Stimulated activated CD8-positive, alpha-beta memory T cell treated with anti-CD3 and anti-CD28 coated beads, Interleukin-7, amount 100 ng/mL, for 48 hours (primary cell): ENCODE measurements around the gene AK5.
A peak's percentile ranks its signal among the peaks of the same experiment; 100 is the strongest.
"Not testable (repeated sequence)": the region's sequence is repeated elsewhere in the genome, so short reads cannot be mapped to it uniquely, and the experiment has no call there.

Source experiments
- DNase-seq, 2 donors: peaks; one replicate each; pipeline ENCODE4 v3.0.0-alpha.2; 2020; ENCODE audit warnings: low read depth in 1 of 2; ENCODE audit errors: extremely low read depth in 1 of 2

The AK5 gene

DNA sequence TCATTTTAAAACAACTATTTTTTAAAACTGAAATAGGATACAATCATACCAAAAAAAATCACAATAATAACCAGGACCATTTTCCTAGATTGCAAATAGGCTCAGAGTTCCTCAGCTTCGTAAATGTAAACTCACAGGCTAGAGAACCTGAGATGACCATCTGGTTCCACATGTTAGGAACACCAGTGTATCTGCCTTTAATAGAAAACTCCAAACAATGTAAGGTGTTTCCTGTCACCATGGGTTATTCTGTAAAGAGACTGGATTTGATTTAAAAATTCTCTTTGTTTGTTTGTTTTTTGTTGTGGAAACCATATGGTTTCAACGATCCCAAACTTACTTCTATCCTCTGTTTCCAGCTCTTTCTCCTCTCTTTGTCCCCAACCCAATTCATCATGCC is 203.1 kb downstream of the AK5 start:
- no peak for DNase-seq

DNA sequence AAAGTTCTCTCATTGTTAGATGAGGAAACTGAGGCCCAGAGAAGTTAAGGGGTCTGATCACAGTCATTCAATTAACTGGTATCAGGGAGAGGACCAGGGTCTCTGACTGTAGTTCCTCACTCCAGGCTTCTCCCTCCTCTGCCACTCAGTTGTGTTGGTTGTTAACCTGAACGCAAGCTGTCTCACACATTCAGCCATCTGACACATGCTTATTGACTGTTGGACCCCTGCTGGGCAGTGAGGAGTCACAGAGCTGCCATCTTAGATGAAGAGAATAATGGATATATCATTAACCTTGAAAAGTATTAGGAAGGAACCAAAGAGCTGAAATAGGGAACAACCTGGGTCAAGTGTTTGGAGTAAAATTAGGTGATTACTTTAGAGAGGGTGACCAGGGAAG is 205.8 kb downstream of the AK5 start:
- DNase-seq: no peak

DNA sequence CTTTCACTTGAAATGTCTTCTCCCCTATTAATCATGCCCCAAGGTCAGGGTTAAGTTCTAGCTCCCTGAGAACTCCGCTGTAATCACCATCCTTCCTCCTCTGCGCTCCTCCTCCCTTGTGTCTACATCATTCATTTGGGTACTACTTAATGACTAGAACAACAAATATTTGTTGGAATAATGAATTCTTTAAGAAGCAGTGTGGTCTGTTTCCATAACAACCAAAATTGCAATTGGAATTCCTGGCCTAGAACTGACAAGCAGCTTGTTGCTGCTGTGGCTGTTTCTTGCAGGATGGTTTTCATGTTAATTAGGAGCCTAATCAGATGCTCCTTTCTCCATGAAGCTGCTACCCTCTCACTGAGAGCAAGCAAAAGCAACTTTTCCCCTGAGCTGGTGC is 208.1 kb downstream of the AK5 start:
- no peak for DNase-seq

DNA sequence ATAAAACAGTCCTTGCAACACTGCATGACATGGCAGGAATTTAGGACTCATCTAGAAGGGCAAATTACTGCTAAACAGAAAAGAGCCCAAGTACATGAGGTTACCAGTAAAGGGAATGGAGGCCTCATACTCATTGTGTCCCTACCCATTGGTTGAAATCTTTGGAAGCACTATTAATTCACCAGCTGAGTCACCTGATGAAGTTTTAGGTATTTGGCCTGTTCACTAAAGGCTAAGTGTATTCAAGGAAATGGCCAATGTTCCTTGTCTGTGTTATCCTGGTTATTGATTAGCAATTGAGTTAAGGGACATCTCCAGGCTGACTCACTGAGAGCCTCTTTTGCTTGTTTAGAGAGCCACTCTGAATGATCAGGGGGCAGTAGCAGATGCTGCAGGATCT is 212.2 kb downstream of the AK5 start:
- no peak for DNase-seq

DNA sequence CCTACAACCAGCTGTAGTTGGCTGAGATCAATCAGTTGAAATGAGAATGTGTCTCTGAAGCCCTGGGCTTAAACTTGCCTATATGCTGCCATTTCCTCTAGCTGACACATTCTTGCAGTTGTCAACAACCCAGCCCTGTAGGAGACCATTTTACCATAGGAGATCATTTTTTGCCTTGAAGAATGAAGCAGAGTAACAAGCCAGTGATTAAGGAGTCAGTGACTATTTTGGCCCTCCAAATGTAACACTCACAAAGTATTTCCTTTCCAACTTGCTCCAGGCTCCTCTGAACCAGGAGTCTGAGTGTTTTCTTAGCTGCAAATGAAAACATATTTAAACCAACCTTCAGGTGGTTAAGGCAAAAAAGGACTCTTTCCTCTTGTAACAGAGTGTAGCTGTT is 217.1 kb downstream of the AK5 start:
- DNase-seq: no peak

DNA sequence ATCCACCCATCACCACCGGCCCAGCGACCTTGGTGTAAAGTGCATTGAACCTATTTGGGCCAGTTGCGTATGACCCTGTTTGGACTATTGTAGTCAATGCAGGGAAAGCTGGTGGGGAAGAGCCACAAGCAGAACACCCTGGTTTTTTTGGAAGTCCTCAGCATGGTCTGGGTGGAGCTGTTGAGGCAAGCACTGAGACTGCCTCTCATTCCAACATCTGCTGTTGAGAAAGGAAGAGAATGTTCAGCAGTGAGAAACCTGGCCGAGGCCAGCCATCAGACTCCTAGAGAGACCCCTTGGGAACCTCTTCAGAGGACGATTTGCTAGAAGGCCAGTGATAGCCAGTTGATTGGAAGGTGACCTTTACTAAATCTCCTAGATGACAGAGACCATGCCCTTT is 217.6 kb downstream of the AK5 start:
- DNase-seq: no peak

DNA sequence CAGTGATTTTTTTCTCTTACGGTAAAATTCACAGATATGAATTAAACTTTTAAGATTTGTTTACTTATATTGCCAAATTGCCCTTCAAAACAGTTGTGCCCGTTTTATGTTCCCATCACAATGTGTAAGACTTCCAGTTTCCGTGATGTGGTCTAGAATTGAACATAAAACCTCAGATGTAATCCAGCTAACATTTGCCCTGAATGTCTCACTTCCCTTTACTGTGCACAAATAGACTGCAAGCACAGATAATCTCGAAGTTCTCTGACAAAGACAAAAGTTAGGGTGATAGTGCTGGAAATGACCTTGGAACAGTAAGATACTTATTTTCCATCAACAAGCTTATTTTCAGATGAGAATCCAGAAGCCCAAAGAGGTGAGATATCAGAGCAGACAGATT is 223.2 kb downstream of the AK5 start:
- no peak for DNase-seq

DNA sequence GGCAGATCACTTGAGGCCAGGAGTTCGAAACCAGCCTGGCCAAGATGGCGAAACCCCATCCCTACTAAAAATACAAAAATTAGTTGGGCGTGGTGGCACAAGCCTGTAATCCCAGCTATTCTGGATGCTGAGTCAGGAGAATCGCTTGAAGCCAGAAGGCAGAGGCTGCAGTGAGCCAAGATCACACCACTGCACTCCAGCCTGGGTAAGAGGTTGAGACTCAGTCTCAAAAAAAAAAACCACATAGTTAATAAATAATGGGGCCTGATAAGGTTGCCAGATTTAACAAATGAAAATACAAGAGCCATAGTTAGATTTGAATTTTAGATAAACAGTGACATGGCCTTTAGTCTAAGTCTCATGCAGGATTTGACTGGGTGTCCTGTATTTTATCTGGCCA is 225.0 kb downstream of the AK5 start:
- no peak for DNase-seq

DNA sequence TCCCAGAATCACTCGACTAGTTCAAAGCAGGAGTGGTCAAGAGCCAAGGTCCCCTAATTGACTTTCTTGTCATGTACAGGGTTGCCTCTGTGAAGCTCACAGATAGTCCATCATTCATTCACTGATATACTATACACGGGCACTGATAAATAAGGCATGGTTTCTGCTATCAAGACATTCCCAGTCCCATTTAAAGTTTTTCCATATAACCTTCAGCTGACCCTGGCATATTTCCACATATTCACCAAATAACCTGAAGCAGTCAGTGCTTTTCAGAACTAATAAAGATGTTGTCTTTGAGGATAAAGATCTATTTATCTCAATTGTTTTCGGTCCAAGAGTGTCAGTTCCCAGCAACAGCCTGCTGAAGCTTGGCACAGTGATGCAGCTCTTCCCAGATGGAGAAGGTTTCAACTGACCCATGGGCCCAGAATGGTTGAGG is 227.3 kb downstream of the AK5 start:
- no peak for DNase-seq

DNA sequence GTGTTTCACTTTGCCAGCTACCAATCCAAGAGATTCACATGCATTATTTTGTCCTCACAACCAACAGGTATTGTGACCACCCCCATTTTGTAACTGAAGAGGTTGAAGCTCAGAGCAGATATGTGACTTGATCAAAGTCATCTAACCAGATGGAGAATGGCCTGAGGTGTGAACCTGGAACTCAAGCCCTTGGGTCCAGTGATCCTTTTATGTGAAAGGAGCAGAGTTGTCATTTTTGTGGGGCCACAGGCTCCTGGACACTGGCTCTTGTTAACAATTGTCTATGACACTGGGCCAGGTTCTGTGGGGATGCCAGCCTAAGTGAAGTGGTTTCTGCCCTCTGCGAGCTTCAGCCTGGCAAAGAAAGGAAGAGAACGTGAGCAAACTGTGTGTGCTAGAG is 228.1 kb downstream of the AK5 start:
- DNase-seq: no peak

DNA sequence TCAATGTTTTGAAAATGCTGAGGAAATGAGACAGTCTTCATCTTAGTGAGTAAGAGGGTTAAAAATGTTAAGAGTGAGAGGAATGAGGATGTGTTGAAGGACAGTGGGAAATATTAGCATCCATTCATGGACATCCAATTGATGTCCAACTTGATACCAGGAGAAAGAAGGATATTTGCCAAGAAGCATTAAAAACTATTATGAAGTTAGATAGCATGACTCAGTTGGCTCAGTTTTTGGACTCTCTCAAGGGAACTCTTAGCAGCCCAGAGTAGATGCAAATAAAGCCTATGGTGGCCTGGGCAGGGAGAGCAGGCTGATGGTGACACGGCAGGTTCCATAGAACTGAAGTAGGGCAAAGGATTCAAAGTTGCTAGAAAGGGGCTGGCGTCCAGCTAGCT is 229.6 kb downstream of the AK5 start:
- DNase-seq: no peak

DNA sequence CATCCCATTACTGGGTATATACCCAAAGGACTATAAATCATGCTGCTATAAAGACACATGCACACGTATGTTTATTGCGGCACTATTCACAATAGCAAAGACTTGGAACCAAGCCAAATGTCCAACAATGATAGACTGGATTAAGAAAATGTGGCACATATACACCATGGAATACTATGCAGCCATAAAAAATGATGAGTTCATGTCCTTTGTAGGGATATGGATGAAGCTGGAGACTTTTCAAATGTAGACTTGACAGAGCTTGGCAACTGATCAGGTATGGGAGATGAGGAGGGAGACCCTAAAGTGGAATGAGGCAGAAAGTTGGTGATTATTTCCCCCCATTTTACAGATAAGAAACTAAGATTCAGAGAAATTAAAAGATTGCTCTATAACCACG is 230.8 kb downstream of the AK5 start:
- not testable (repeated sequence) for DNase-seq

DNA sequence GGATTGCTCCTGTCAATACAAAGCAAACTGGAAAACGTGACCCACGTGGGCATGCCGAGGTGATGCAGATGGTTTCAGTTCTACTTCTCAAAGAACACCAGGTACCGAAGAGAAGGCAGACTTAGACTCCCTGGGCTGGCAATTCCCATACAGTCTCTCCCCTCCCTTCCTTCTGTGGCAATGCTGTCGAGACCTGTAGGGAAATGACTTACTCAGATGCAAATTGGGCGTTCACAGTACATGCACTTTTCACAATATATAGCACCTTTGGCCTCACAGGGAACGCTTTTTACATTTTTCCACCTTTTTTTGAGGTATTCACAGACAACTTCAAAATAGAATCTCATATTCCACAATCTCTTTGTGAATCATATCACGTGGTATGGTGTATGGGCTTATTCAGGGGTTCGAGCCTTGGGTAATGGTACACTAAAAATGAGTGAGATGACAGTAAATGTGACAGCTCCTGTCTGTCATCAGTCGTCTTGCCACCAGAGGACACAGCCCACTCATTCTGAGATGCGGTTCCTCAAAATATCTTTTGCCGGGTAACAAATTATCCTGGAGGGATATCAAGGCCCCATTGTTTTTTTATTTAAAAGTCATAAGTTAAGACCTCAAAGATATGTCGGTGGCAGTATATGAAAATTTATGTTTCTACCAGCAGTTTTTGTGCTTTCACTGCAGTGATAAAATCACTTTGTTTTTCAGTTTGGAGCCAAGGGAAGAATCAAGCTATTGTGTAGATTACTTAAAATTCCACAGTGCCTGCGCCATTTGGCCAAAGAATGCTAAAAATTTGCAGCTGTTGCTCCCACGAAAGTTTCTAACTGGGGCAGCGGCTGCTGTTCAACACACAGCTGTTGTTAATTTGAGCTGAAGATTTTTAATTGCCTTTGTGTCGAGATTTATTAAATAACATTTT is 232.3 kb downstream of the AK5 start:
- no peak for DNase-seq

DNA sequence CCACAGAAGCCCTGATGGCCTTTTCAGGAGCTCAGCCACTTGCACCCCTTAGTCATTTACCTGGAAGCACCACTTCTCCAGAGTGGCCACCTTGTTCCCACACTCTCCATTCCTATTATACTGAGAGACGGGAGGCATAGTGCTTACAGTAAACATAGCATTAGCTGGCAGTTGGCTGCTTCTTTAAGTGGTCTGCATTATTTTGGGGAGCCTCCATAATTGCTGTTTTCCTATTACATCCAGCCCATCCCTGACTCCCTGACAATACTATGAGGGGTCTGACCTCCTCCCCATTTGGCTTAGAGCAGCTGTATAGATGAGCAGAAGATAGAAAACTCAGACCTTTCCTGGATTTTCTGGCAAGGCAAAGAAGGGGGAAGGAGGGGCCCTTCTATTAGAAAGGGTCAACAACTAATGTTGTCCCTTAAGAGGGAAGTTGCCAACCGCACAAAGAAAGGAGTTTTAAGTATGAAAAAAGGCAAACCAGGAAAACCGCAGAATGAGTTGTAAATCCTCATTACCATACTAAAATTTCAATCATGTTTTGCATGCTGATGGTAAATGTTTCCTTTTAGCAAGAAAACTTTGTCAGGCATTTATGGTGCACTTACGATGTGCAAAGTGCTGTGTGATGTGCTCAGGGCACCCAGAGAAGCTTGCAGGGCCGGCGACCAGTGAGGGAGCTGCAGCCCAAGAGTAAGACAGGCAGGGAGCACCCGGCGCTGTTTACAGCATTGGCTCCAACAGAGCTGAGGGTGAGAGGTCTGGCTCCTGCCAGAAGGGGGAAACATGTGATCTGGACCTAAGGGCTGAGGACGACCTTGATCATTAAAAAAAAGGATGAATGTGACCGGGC is 233.3 kb downstream of the AK5 start:
- no peak for DNase-seq

DNA sequence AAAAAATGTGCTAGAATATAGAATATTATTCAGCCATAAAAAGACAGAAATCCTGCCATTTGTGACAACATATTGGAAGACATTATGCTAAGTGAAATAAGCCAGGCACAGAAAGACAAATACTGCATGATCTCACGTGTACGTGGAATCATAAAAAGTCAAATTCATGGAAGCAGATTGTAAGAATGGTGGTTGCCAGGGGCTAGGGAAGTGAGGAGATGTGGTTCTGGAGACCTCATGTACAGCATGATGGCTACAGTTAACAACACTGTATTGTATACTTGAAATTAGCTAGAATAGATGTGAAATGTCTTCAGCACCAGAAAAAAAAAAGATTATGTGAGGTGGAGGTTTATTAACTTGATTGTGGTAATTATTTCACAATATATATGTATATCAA is 234.3 kb downstream of the AK5 start:
- no peak for DNase-seq

DNA sequence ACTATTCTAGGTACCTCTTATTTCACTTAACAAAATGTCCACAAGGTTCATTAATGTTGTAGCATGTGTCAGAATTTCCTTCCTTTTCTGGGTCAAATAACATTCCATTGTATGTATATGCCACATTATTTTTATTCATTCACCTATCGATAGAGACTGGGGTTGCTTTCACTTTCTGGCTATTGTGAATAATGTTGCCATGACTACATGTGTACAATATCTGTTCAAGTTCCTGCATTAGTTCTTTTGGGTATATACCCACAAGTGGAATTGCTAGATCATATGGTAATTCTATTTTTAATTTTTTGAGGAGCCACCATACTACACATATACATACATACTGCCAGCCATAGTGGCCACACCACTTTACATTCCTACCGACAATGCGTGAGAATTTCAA is 242.2 kb downstream of the AK5 start:
- DNase-seq: no peak

DNA sequence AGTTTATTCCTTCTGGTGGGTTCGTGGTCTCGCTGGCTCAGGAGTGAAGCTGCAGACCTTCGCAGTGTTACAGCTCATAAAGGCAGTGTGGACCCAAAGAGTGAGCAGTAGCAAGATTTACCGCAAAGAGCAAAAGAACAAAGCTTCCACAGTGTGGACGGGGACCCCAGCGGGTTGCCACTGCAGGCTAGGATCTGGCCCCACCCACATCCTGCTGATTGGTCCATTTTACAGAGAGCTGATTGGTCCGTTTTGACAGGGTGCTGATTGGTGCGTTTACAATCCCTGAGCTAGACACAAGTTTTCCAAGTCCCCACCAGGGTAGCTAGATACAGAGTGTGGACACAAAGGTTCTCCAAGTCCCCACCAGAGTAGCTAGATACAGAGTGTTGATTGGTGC is 249.3 kb downstream of the AK5 start:
- DNase-seq: not testable (repeated sequence)

DNA sequence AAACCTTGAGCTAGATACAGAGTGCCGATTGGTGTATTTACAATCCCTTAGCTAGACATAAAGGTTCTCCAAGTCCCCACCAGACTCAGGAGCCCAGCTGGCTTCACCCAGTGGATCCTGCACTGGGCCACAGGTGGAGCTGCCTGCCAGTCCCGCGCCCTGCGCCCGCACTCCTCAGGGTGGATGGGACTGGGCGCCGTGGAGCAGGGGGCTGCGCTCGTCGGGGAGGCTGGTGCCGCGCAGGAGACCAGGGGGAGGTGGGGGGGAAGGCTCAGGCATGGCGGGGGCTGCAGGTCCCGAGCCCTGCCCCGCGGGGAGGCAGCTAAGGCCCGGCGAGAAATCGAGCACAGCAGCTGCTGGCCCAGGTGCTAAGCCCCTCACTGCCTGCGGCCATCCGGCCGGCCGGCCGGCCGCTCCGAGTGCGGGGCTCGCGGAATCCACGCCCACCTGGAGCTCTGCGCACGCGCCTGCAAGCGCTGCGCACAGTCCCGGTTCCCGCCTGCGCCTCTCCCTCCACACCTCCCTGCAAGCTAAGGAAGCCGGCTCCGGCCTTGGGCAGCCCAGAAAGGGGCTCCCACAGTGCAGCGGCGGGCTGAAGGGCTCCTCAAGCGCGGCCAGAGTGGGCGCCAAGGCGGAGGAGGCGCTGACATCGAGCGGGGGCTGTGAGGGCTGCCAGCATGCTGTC is 249.9 kb downstream of the AK5 start:
- DNase-seq: not testable (repeated sequence)

DNA sequence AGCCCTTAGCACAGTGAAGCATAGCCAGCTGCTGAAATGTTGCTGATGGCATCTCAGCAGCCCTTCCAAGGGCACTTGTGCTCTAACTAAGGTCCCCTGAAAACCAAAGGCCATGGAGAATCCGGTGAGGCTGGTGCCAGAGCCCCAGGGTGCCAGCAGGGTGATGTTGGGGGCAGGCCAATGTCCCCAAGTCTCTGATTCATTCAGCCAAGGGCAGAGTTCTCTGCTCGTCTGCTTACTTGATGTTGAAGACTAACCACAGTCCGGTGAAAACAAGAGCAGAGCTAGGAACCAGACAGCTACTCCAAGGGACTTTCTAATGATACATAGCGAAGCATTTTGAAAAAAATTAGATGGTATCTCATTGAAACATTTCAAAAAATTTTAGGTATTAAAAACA is 250.8 kb downstream of the AK5 start:
- no peak for DNase-seq

DNA sequence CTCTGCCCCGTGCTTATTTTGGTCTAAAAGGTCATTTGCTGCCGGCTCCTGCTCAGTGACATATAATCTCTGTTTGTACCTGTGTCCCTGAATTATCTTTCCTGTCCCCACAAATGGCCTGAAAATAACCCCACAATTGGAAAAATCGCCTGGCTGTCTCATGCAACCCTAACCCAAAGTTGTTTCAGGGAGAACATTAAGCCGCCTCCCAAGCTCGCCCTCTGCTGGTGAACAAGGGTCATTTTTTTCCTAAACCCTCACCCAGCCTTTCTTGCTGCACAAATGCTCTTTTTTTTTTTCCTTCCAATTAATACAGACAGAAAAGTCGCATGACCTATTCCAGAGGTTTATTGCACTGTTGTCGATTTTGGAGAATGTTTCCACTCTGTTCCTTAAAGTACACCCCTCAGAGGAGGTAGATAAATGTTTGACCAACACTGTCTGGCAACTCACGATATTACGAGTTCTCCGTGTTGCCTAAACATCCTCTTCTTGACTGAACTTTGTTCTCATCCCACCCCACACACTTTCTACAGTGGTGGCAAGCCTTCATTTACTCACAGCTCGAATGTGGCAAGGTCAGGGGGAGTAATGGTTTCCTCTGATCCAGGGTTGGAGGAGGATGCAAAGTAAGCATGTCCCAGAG is 252.0 kb downstream of the AK5 start:
- DNase-seq: peak; percentile 13 to 14

DNA sequence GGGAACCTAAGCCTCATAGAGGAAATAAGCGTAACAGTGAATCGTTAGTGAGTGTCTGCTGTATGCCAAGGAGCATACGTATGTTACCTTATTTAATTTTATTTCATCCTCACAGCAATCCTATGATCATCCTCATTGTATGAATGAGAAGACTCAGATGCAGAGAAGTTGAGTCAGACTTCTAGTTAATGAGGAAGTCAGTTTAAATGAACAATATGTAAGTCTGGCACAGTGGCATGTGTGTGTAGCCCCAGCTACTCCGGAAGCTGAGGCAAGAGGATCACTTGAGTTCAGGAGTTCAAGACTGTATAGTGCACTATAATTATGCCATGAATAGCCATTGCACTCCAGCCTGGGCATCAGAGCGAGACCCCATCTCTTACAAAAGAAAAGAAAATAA is 252.6 kb downstream of the AK5 start:
- DNase-seq: no peak
